HEK293T (cell line): Measurements from ENCODE around the gene SMOC2.

Experiments
- ARNT ChIP-seq: fragments of 450-650 bp; IDR thresholded peaks from 2 replicates; pipeline ENCODE4 v1.6.1; 2017; ENCODE audit warnings: mild to moderate bottlenecking
- BHLHE40 ChIP-seq: fragments of 450-650 bp; IDR thresholded peaks from 2 replicates; pipeline ENCODE4 v1.6.1; 2016; ENCODE audit warnings: mild to moderate bottlenecking, moderate library complexity, borderline replicate concordance
- CTBP1 ChIP-seq: fragments of 450-650 bp; IDR thresholded peaks from 2 replicates; pipeline ENCODE4 v1.6.1; 2016; ENCODE audit warnings: borderline replicate concordance
- ELF4 ChIP-seq: fragments of 450-650 bp; IDR thresholded peaks from 2 replicates; pipeline ENCODE4 v1.6.1; 2017; ENCODE audit warnings: antibody characterized with exemption
- FOXA1 ChIP-seq: fragments of 450-650 bp; IDR thresholded peaks from 2 replicates; pipeline ENCODE4 v1.6.1; 2016; ENCODE audit warnings: mild to moderate bottlenecking
- FOXK2 ChIP-seq: fragments of 450-650 bp; IDR thresholded peaks from 2 replicates; pipeline ENCODE4 v1.6.1; 2016; ENCODE audit warnings: mild to moderate bottlenecking
- FOXM1 ChIP-seq: fragments of 450-650 bp; IDR thresholded peaks from 2 replicates; pipeline ENCODE4 v1.6.1; 2017; ENCODE audit warnings: mild to moderate bottlenecking, borderline replicate concordance
- HDGF ChIP-seq: fragments of 450-650 bp; IDR thresholded peaks from 2 replicates; pipeline ENCODE4 v1.6.1; 2017; ENCODE audit warnings: antibody characterized with exemption, borderline replicate concordance
- LEF1 ChIP-seq: fragments of 450-650 bp; IDR thresholded peaks from 2 replicates; pipeline ENCODE4 v1.6.1; 2017; ENCODE audit warnings: mild to moderate bottlenecking, borderline replicate concordance
- NFRKB ChIP-seq: fragments of 450-650 bp; IDR thresholded peaks from 2 replicates; pipeline ENCODE4 v1.6.1; 2016; ENCODE audit warnings: mild to moderate bottlenecking, moderate library complexity
- SP1 ChIP-seq: fragments of 450-650 bp; IDR thresholded peaks from 2 replicates; pipeline ENCODE4 v1.6.1; 2017
- SUZ12 ChIP-seq: fragments of 450-650 bp; IDR thresholded peaks from 2 replicates; pipeline ENCODE4 v1.6.1; 2016; ENCODE audit warnings: mild to moderate bottlenecking
- TARDBP ChIP-seq: fragments of 450-650 bp; IDR thresholded peaks from 2 replicates; pipeline ENCODE4 v1.6.1; 2016
- ZNF384 ChIP-seq: fragments of 450-650 bp; IDR thresholded peaks from 2 replicates; pipeline ENCODE4 v1.6.1; 2016

GRCh38 chr6:168583821-168584220 is 142.8 kb downstream of the SMOC2 start:
- no peak for TF ChIP-seq FOXM1
- TF ChIP-seq BHLHE40, result no peak
- no peak for TF ChIP-seq ZNF384
- TF ChIP-seq ARNT, result no peak
- TF ChIP-seq SP1, result no peak
- no peak for TF ChIP-seq NFRKB
- TF ChIP-seq FOXK2, result no peak
- no peak for TF ChIP-seq FOXA1
- no peak for TF ChIP-seq ELF4
- no peak for TF ChIP-seq TARDBP
- no peak for TF ChIP-seq SUZ12
- TF ChIP-seq LEF1, result no peak
- no peak for TF ChIP-seq CTBP1
- TF ChIP-seq HDGF, result no peak
